SU-DHL-6 (cell line): ENCODE measurements around the gene APH1B.

Experiments
- EZH2phosphoT487 ChIP-seq: fragments of 200-600 bp; sonication (generic), shearing (Covaris generic); conservative IDR thresholded peaks from 2 replicates; pipeline ENCODE4 v1.6.1; 2018; ENCODE audit warnings: mild to moderate bottlenecking, antibody characterized with exemption, low read length, moderate library complexity, mixed read lengths
- TF ChIP-seq, protein P1 (sequence below): fragments of 200-600 bp; sonication (generic); IDR thresholded peaks from one replicate; pipeline ENCODE4 v1.5.1; 2017; ENCODE audit warnings: antibody characterized with exemption, mild to moderate bottlenecking, low read length, moderate library complexity; ENCODE audit not compliant: insufficient read depth, poor library complexity, severe bottlenecking

DNA sequence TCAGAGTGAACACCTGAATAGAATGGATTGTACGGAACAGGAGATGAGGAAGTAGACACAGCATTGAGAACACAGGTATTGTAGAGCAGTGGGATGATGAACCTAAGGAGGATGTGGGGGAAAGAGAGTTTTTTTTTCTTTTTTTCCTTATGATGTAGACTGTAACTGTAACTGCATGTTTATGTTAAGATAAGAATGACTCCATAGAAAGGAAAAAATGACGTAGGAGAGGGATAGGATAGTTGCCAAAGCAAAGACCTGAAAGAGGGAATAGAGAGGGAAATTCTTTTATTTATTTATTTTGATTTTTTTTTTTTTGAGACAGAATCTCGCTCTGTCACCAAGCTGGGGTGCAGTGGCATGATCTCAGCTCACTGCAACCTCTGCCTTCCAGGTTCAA lies 33.2 kb downstream of the APH1B start:
- TF ChIP-seq, protein P1, sequence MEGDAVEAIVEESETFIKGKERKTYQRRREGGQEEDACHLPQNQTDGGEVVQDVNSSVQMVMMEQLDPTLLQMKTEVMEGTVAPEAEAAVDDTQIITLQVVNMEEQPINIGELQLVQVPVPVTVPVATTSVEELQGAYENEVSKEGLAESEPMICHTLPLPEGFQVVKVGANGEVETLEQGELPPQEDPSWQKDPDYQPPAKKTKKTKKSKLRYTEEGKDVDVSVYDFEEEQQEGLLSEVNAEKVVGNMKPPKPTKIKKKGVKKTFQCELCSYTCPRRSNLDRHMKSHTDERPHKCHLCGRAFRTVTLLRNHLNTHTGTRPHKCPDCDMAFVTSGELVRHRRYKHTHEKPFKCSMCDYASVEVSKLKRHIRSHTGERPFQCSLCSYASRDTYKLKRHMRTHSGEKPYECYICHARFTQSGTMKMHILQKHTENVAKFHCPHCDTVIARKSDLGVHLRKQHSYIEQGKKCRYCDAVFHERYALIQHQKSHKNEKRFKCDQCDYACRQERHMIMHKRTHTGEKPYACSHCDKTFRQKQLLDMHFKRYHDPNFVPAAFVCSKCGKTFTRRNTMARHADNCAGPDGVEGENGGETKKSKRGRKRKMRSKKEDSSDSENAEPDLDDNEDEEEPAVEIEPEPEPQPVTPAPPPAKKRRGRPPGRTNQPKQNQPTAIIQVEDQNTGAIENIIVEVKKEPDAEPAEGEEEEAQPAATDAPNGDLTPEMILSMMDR, result no peak
- TF ChIP-seq EZH2phosphoT487, result no peak
